SJSA1 (cell line): Measurements from ENCODE around the gene COL6A3. TPM values are rescaled to one million over a fixed set of nuclear protein-coding genes. Genes with fewer than 3 reads are reported as not detected.

ENCODE experiments used
- DNase-seq, 2 experiments: peaks; one replicate each; pipeline ENCODE4 v3.0.0-alpha.2; 2015 to 2020; ENCODE audit warnings: low spot score in 2 of 2, low read depth in 1 of 2
- H3K27ac ChIP-seq: fragments of 250-450 bp; sonication (Bioruptor Pico); 2 replicates; pipeline ENCODE4 v1.5.1; 2020; ENCODE audit warnings: mild to moderate bottlenecking, moderate library complexity
- H3K27me3 ChIP-seq: fragments of 250-450 bp; sonication (Bioruptor Pico); replicated peaks from 2 replicates; pipeline ENCODE4 v1.5.1; 2020; ENCODE audit warnings: mild to moderate bottlenecking, moderate library complexity
- H3K36me3 ChIP-seq: fragments of 250-450 bp; sonication (Bioruptor Pico); 2 replicates; pipeline ENCODE4 v1.5.1; 2020; ENCODE audit warnings: mild to moderate bottlenecking
- H3K4me1 ChIP-seq: fragments of 250-450 bp; sonication (Bioruptor Pico); replicated peaks from 2 replicates; pipeline ENCODE4 v1.6.1; 2021; ENCODE audit warnings: mild to moderate bottlenecking
- H3K4me3 ChIP-seq: fragments of 250-450 bp; sonication (Bioruptor Pico); 2 replicates; pipeline ENCODE4 v1.5.1; 2020; ENCODE audit warnings: mild to moderate bottlenecking
- H3K9me3 ChIP-seq: fragments of 250-450 bp; sonication (Bioruptor Pico); replicated peaks from 2 replicates; pipeline ENCODE4 v1.5.1; 2020; ENCODE audit warnings: mild to moderate bottlenecking
- total RNA-seq: library from RNA; depleted of rRNA; stranded (reverse); fragments of >200 nt; shearing (Covaris generic); gene quantifications from 2 replicates; pipeline ENCODE4 v1.2.3, GENCODE V29; 2014

COL6A3 gene
- total RNA-seq, 1 experiment from 2014 or later: 243 TPM

GRCh38 chr2:237299906-237300305, 114.1 kb downstream of the COL6A3 start:
- H3K36me3 ChIP-seq: no peaks in the 10 kb centered on the region
- peaks cover 3% of the 10 kb centered on the region; the same call in 1 of the 2 replicates for H3K9me3 ChIP-seq
- no peaks in the 10 kb centered on the region for H3K27me3 ChIP-seq
- peak overlapping the region; percentile 55 for H3K27ac ChIP-seq
- DNase-seq: peak; percentile 57 to 70
- no peak overlapping the region for H3K4me3 ChIP-seq
- peaks cover 56% of the 10 kb centered on the region for H3K4me1 ChIP-seq

GRCh38 chr2:237298151-237299118, 115.5 kb downstream of the COL6A3 start:
- peak overlapping the region; percentile 55 for H3K27ac ChIP-seq
- peak in 1 of 2 experiments; percentile 52 for DNase-seq

GRCh38 chr2:237297421-237298150, 116.4 kb downstream of the COL6A3 start:
- DNase-seq: no peak
- peaks cover 58% of the 10 kb centered on the region for H3K4me1 ChIP-seq
- no peaks in the 10 kb centered on the region for H3K36me3 ChIP-seq
- H3K9me3 ChIP-seq: no peaks in the 10 kb centered on the region; the same call in 1 of the 2 replicates
- no peaks in the 10 kb centered on the region for H3K27me3 ChIP-seq
- no peak overlapping the region for H3K4me3 ChIP-seq
- H3K27ac ChIP-seq: no peak overlapping the region; the same call in 1 of the 2 replicates

More at GRCh38 chr2:237298151-237299118, 115.5 kb downstream of the COL6A3 start:
- Histone ChIP-seq H3K9me3 (no peaks in the 10 kb centered on the region; the same call in 1 of the 2 replicates), H3K27me3 (no peaks in the 10 kb centered on the region), H3K4me3 (no peak overlapping the region), H3K36me3 (no peaks in the 10 kb centered on the region), H3K4me1 (peaks cover 58% of the 10 kb centered on the region)

- Histone ChIP-seq H3K4me1 (peaks cover 62% of the 10 kb centered on the region), H3K36me3 (no peaks in the 10 kb centered on the region), H3K4me3 (no peak overlapping the region), H3K9me3 (no peaks in the 10 kb centered on the region), H3K27ac (no peak overlapping the region), H3K27me3 (no peaks in the 10 kb centered on the region)
- no peak for DNase-seq
Observed at GRCh38 chr2:237296756-237297155, 117.2 kb downstream of the COL6A3 start.

DNA sequence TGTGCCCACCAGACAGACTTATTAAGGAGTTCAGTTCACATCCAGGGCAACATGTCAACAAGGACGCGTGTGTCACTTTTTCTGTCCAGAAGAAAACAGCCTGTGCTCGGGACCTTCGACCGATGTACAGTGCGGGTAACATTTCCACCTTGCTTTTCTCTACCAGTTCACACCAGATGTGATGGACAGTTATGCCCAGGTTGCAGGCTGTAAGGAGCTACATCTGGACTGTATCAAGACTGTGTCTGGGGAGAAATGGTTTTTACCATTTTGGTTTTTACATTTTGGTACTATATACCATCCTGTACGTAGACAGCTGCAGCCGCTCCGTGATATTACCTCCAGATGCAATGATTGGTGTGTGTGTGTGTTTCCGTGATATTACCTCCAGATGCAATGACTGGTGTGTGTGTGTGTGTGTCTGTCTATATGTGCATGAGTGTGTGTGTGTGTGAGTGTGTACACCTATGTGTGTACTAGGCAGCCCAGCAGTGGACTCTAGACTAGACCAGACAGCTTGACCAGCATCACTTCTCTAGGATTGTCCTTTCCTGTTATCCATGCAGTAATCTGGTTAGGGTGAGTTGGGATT, 118.0 kb downstream of the COL6A3 start:
- peaks cover 70% of the 10 kb centered on the region for H3K4me1 ChIP-seq
- no peak overlapping the region for H3K4me3 ChIP-seq
- no peaks in the 10 kb centered on the region for H3K36me3 ChIP-seq
- no peaks in the 10 kb centered on the region for H3K27me3 ChIP-seq
- no peak overlapping the region for H3K27ac ChIP-seq
- no peaks in the 10 kb centered on the region for H3K9me3 ChIP-seq
- no peak for DNase-seq

DNA sequence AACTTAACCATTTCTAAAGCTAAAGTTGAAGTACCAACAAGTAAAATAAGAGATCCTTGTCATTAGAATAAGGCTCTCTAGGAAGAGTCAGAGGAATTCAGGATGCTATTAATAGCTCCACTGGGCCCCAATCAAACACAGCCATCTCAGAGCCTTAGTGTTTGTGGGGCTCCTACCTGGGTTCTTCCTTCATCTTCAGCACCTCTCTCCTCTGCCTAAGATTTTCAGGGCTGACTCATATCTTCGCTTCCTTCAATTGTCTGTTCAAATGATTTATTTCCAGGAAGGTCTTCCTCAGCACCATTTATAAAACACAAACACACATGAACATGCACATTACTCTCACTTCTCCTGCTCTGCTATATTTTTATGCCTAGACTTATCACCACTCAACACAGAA, 119.5 kb downstream of the COL6A3 start:
- Histone ChIP-seq H3K4me1 (peaks cover 69% of the 10 kb centered on the region), H3K9me3 (no peaks in the 10 kb centered on the region), H3K27me3 (no peaks in the 10 kb centered on the region), H3K36me3 (no peaks in the 10 kb centered on the region), H3K27ac (no peak overlapping the region; the same call in 1 of the 2 replicates), H3K4me3 (no peak overlapping the region)
- DNase-seq: no peak

GRCh38 chr2:237293978-237294377, 120.0 kb downstream of the COL6A3 start:
- Histone ChIP-seq H3K27ac (no peak overlapping the region), H3K4me3 (no peak overlapping the region), H3K4me1 (peaks cover 64% of the 10 kb centered on the region), H3K9me3 (no peaks in the 10 kb centered on the region), H3K27me3 (no peaks in the 10 kb centered on the region), H3K36me3 (no peaks in the 10 kb centered on the region)
- no peak for DNase-seq

GRCh38 chr2:237291138-237291792, 122.7 kb downstream of the COL6A3 start:
- H3K36me3 ChIP-seq: no peaks in the 10 kb centered on the region
- H3K27ac ChIP-seq: peak overlapping the region; percentile 86
- H3K27me3 ChIP-seq: no peaks in the 10 kb centered on the region
- H3K4me3 ChIP-seq: no peak overlapping the region
- H3K4me1 ChIP-seq: peaks cover 38% of the 10 kb centered on the region
- DNase-seq: peak; percentile 98
- H3K9me3 ChIP-seq: no peaks in the 10 kb centered on the region

- Histone ChIP-seq H3K27me3 (no peaks in the 10 kb centered on the region), H3K27ac (peak overlapping the region; percentile 86), H3K4me1 (peaks cover 38% of the 10 kb centered on the region), H3K36me3 (no peaks in the 10 kb centered on the region), H3K4me3 (no peak overlapping the region), H3K9me3 (no peaks in the 10 kb centered on the region)
- no peak for DNase-seq
Observed at GRCh38 chr2:237290261-237290660, 123.7 kb downstream of the COL6A3 start.

DNA sequence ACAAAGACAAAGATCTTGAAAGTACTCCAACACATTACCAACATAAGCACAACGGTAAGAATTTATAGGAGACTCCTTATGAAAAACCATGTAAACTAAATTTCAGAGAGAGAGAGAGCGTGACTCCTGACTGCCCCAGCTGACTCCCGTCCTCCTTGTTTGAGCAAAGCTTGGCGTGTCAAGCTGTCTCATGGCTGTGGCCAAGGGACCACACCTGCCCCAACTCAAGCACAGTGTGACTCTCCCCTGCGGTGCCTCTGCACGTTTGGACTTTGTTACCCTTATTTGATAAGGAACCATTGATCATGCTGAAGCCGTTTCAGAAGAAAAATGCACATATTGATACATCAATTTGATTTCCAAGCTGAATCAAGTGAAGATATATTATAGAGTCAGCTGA, 124.8 kb downstream of the COL6A3 start:
- Histone ChIP-seq H3K4me1 (peaks cover 29% of the 10 kb centered on the region), H3K36me3 (no peaks in the 10 kb centered on the region), H3K27me3 (no peaks in the 10 kb centered on the region), H3K9me3 (no peaks in the 10 kb centered on the region), H3K27ac (no peak overlapping the region), H3K4me3 (no peak overlapping the region)
- DNase-seq: no peak

DNA sequence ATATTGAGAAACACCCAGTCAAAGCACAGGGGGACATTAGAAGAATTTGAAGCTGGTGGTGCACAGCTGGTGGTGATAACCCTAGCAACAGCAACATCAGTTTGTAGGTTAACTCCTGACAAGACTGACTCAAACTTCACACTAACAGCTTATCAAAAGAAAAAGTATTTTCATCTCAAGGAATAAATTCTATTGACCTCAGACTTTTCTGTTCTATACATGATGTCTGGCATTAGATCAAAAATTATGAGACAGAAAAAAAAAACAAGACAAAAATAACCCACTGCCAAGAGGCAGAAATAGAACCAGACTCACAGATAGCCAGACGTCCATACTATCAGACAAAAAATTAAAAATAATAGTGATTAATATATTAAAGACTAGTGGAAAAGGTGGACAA, 126.1 kb downstream of the COL6A3 start:
- no peak overlapping the region for H3K27ac ChIP-seq
- H3K4me1 ChIP-seq: peaks cover 39% of the 10 kb centered on the region
- DNase-seq: no peak
- H3K36me3 ChIP-seq: no peaks in the 10 kb centered on the region
- no peaks in the 10 kb centered on the region for H3K27me3 ChIP-seq
- H3K4me3 ChIP-seq: no peak overlapping the region
- no peaks in the 10 kb centered on the region for H3K9me3 ChIP-seq

DNA sequence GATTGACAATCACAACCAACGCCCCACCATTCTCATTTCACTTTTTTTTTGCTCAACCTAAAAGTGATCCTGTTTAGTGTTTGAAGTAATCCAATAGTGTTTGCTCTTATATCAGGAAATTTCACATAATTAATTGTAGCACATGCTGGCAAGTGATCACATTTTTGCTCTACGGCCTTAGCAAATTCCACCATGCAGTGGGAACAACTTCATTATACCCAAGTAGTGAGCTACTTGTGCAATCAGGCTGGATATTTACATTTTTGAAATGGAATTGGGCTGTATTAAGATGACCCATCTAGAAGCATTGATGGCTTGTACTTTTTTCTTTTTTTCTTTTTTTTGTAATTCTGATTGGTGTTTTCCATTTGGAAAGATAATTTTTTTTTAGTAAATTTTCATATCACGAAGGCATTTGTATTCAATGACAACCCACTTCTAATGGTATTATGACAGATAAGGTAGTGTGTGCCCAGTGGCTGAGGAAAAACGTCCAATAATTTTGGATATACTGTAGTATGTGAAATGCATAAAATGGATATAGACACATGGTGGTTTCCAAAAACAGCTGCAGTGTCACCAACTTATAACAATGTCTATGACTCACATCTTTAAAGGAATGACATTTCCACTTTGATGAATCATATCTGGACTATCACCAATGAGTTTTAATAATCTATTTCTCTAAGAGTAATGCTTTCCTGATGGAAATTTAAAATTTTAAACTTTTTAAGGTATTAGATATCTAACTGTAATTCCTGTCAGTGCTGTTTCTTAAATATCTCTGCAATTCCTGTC, 130.6 kb downstream of the COL6A3 start:
- Histone ChIP-seq H3K4me1 (peaks cover 54% of the 10 kb centered on the region), H3K36me3 (no peaks in the 10 kb centered on the region), H3K27ac (peak overlapping the region; percentile 82), H3K27me3 (no peaks in the 10 kb centered on the region), H3K4me3 (no peak overlapping the region), H3K9me3 (no peaks in the 10 kb centered on the region)
- DNase-seq: peak in 1 of 2 experiments; percentile 41
